ENCODE results near the gene RHBDL2.
"Not testable (repeated sequence)": the region's sequence is repeated elsewhere in the genome, so short reads cannot be mapped to it uniquely, and the experiment has no call there.

The RHBDL2 gene

DNA sequence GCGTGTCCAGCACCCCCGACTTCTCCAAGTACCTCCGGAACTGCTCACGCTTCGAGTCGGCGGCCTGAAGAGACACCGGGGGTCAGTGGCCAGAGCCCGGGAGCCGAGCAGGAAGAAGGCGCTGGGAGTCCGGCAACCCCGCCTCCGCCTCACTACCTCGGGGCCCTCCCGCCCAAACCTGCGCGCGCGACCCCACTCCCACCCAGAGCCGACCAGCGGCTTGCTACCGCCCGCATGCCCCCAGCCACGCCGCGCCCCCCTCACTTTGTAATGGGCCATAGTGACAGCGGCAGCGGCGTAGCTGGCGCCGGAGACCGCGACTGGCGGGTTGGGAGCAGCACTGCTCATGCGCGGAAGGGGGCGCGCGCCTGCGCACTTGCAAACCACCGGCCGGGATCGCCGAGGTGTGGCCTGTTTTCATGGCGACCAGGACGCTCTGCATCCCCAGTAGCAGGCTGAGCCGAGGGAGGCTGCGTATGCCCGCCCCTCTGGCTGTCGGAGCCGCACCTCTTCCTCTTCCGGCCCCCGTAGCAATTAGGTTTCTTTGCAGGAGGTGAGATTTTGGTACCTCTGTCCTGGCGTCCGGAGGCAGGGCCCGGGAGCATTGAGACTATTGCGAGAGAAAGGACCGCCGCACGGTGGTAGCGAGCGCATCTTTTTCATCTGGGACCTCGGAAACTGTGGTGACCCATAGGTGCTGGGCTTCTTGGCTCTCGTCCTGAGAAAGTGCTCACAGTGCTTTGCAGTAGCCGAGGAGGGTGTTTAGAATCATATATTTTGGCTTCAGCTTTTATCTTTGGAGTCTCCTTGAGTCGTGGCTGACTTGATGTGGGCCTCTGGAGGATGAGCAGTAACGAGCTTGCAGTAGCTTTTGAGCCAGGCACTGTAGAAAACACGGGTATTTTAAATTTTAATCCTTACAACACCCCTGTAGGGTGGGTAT is 68.3 kb downstream of the RHBDL2 start, which contains the start of gene MYCBP:
Gene MYCBP (minus strand): TSS at position 322 of the 943 bp plus-strand sequence. CDS start 43 bp downstream, at position 279.
- DNase-seq = peak; percentile 97 to 98 (median 97)

GRCh38 chr1:38872401-38873026 is 69.1 kb downstream of the RHBDL2 start:
- DNase-seq = peak; percentile 23 to 61 (median 44)

- DNase-seq = no peak
Observed at GRCh38 chr1:38870996-38871395, 70.6 kb downstream of the RHBDL2 start.

- no peak for DNase-seq
Observed at GRCh38 chr1:38867208-38867607, 74.4 kb downstream of the RHBDL2 start.

DNA sequence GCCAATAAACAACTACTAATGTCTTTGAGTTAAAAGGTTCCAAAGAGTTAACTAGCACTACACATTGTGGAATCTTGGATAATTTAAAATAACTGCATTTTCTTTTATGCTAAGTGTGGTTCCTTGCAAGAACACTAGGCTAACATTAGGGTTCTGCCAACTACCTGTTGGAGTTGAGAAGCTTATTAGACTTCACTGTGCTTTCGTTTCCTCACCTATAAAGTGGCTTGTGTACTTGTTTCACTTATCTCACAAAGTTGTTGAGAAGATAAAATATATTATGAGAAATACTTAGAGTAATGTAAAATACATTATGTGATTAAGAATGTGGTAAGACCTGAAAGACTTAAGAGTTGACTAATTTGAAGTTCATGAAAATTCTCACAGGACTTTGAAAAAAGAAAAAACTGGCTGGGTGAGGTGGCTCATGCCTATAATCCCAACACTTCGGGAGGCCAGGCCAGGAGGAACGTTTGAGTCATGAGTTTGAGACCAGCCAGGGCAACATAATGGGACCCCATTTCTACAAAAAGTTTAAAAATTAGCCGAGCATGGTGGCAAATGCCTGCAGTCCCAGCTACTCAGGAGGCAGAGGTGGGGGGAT is 76.4 kb downstream of the RHBDL2 start:
- no peak for DNase-seq

DNA sequence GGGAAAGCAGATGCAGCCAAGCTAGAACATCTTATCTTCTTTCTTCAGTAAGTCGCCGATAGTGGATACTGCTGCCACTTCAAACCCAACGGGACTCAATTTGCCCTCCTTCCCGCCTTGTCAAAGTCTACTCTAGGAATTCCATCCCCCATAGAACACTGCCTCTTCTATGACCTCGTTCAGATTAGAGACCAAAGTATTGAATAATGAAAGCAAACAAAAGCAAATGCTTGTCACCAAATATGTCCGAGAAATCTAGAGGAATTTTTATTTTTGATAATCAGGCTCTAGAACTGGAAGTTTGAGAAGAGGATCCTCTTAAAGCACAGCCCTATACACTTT is 81.2 kb downstream of the RHBDL2 start:
- DNase-seq = no peak

GRCh38 chr1:38859561-38860453 is 81.8 kb downstream of the RHBDL2 start, which contains the start of gene RRAGC:
RRAGC (minus strand) TSS chr1:38859772; CDS start chr1:38859646, 126 bp downstream.
- DNase-seq = peak; percentile 99 to 100 (median 99)

- peak; percentile 44 to 66 (median 54) for DNase-seq
Observed at GRCh38 chr1:38858833-38859560, 82.6 kb downstream of the RHBDL2 start.

GRCh38 chr1:38852780-38853179 is 88.8 kb downstream of the RHBDL2 start:
- no peak for DNase-seq

DNA sequence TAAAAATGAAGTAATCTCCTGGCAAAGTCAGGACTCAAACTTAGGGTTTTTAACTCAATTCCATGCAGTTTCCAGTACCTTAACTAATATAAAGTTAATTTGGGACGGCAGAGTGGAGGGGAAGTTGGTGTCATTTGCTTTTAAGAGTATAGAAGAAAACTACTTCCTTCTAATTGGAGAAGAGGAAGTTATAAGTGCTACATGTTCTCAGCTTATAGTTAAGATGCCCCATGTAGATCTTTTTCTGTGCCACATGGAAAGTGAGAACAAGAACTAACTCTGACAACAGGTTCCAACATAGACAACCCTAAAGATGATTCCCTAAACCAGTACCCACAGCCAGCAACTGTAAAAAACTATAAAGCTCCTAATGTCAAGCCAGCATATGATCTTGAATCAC is 93.6 kb downstream of the RHBDL2 start:
- peak; percentile 35 to 80 (median 62) for DNase-seq

- no peak for DNase-seq
Observed at GRCh38 chr1:38846210-38846609, 95.4 kb downstream of the RHBDL2 start.

GRCh38 chr1:38845088-38845487 is 96.5 kb downstream of the RHBDL2 start:
- DNase-seq = not testable (repeated sequence)

GRCh38 chr1:38840281-38840680 is 101.3 kb downstream of the RHBDL2 start:
- DNase-seq = no peak

DNA sequence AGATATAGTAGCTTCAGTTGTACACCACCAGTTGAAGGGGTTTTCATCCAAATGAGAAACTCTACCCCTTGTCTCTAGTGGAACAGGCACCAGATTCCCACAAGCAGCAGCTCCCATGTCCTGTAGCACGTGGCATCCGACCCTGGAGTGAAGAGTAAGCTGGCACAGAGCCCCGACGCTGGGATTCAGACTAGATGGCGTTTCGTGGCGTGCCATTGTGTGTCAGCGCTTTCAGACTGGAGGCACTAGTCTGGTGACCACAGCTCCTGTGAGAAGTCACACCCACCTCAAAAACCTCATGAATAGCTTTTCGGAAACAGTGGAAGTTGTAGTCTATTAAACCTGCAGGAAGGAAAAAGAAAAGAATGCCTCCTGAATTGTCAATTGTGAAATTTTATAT is 102.3 kb downstream of the RHBDL2 start:
- no peak for DNase-seq

DNA sequence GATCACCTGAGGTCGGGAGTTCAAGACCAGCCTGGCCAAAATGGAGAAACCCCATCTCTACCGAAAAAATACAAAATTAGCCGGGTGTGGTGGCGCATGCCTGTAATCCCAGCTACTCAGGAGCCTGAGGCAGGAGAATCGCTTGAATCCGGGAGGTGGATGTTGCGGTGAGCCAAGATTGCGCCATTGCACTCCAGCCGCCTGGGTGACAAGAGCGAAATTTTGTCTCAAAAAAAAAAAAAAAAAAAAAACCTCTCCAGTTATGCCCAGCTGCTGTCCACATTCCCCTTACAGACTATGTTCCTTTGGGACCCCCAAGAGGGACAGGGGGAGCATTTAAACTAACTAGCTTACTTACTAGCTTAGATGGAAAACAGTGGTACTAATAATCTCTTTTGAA is 105.3 kb downstream of the RHBDL2 start:
- DNase-seq = not testable (repeated sequence)
